ENCODE measurements around the gene NYNRIN.

Gene NYNRIN

DNA sequence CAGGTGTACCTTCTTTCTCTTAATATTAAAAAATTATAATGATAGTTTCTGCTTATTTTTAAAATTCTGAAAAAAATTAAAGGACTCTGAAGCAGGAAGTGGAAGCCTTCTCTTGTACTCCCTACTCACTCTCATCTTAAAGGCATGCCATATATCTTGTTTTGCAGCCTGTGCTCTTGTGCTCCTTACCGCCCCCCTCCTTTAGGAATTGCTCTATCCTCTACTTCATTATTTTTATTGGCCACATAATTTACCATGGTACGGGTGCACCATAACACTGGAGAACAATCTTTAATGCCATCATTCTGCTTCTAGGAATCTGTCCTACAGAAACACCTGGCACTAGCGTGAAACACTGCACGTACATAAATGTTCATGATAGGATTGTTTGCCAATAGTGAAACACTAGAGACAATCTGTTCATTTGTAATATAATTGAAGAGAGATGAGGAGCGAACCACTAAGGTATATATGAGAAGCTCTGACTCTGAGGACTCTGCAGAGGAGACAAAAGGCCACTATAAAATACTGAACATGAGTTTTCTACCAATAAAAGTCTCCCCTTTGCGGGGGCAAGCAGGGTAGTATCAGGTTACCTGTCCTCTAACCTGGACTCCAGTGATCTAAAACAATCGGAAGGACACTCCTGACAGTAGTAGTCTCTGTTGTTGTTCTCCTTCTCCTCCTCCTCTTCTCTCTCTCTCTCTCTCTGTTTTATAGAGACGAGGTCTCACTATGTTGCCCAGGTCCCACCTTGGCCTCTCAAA, 6.3 kb upstream of the NYNRIN start:
- peak; percentile 80 for DNase-seq (ENCODE audit: low spot score)

DNA sequence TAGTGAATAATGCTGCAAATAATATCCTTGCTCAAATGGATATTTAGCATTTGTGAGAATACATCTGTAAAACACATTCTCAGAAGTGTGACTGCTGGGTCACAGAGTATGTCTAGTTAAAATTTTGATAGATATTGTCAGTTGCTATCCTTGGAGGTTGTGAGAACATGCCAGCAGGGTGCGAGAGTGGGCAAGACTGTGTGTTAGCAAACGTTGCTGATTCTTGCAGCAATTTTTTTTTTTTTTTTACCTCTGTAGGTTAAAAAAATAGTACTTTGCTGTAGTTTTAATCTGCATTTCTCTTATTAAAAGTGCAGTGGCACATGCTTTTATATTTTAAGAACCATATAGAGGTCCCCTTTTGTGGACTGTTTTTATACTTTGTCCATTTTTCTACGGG, 4.5 kb upstream of the NYNRIN start:
- DNase-seq (ENCODE audit: low spot score): no peak

DNA sequence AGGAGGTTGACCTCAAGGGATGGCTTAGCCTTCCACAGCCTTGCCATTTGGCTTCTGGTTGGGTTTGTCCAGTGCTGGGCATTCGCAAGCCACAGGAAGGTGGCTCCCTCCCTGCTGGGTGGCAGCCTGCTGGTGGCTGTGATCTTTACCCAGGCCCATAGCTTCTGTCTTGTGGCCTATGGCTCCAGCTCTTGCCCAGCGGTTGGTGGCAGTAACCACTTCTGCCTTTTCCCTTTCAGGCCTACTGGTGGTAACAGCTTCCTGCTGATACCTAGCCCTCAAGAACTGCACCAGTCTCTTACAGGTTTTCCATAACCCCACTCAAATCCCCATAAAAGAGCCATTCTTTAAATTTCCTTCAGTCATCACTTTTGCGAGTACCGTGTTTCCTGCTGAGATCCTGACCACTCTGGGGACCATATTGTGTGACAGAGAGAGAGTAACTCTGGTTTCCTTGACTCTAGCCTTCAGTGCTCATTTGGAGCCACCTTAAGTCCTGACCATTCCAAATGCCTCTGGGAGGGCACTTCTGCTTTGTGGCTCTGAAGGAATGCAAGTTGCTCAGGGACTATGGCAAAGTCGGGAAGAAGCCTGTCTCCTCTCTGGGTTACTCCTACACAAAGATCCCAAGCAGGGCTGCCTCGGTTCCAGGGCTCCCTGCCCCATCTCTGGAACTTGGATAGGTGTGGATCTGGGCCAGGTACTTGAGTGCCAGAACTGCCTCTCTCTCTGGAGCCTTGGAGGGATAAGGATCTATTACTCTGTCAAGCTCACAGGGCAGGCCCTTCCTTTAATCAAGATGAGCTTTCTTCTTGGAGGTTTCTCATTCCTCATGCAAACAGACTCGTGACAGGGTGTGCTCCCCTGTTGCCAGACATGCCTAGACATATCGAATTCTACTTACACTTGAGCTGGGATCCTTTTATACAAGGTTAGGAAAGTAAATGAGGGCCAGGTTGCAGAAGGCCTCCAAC, 2.9 kb upstream of the NYNRIN start:
- no peak for DNase-seq (ENCODE audit: low spot score)

DNA sequence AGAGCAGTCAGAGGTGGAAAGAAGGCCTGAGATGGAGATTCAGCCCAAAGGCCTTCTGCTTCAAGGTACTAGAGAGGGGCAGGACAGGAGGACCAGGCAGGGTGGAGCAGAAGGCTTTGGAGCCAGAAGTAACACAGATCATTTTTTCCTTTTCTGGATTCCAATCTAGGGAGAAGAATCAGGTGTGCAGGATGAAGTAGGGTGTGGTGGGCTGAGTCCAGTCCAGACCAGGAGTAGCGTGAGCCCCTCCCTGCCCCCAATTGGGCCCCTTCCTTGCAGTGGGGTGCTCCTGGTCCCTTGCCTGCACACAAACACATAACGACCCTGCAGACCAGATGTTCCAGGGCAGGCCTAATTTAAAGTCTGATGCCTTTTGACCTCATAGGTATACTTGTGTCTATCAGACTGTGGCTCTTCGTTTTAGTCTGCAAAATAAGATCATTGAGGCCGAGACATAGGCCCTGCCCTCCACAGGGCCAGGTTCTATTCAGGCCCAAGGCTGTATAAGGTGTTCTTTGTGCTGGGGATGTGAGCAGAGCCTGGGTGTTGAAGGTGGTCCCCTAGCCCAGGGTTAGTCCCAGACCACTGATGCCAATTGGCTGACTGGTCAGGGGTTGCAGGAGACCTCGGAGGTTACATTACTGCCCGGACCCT, 1.0 kb upstream of the NYNRIN start:
- DNase-seq (ENCODE audit: low spot score): no peak

DNA sequence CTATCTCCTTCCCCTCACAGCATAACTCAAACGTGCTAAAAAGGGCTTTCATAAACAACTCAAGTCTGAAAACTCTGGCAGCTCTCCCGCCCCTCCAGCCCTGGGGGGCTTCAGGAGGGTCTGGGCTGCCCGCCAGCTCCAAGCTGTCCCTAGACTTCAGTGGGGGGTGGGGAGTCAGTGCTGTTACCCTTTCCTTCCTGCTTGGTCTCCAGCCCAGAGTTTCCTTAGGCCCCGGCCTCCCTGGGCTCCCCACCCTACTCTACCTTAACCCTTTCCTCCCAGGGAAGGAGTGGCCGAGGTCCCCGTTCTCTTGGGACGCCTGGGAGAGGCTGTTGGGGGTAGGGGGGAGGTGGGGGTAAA, 530 bp upstream of the NYNRIN start:
- DNase-seq (ENCODE audit: low spot score): no peak

DNA sequence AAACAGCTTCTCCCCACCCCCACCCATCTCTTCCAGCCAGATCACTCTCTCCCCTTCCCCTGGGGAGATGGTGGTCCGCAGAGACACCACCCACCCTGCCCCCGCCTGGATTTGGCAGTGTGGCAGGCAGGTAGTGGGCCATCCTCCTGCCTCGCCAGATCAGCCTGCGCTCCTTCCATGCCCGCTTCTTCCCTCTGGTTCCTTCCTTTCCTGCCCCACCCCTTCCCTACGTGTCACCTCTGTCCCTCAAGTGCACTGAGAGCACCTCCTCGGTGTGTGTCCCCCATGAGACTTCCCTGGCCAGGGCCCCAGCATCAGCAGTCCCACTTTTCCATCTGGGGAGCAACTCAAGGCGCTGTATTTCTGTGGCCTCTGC, 632 bp downstream of the NYNRIN start:
- DNase-seq (ENCODE audit: low spot score): no peak

DNA sequence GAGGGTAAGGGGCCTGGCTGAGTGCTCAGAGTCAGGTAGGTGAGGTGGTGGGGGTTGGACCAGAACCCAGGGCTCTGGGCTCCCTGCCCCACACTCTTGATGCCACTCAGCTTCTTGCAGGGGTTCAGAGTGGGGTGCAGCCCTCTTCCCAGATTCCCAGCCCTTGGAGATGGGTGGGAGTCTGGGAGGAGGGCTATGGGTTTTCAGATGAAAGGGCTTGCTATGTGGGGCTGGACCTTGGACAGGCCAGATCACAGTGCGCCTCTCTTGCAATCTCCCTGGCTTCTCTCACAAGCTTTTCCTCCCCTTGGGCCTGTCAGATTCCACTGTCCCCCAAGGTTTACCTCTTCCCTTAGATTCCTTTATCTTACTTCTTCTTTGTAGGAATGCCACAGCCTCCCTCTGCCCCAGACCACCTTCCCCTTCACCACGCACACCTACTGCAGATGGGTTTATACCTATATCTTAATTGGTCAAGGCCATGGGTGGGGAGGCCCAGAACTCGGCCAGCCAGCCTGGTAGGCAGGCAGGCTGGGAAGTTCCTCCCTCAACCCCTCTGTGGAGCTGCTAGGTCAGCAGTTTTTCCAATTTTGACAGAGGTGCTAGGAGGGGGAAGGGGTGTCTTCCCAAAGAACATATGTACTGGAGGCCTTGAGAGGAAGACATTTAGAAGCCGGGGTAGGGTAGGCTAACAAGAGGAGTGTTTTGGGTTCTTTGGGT, 1.4 kb downstream of the NYNRIN start:
- no peak for DNase-seq (ENCODE audit: low spot score)

DNA sequence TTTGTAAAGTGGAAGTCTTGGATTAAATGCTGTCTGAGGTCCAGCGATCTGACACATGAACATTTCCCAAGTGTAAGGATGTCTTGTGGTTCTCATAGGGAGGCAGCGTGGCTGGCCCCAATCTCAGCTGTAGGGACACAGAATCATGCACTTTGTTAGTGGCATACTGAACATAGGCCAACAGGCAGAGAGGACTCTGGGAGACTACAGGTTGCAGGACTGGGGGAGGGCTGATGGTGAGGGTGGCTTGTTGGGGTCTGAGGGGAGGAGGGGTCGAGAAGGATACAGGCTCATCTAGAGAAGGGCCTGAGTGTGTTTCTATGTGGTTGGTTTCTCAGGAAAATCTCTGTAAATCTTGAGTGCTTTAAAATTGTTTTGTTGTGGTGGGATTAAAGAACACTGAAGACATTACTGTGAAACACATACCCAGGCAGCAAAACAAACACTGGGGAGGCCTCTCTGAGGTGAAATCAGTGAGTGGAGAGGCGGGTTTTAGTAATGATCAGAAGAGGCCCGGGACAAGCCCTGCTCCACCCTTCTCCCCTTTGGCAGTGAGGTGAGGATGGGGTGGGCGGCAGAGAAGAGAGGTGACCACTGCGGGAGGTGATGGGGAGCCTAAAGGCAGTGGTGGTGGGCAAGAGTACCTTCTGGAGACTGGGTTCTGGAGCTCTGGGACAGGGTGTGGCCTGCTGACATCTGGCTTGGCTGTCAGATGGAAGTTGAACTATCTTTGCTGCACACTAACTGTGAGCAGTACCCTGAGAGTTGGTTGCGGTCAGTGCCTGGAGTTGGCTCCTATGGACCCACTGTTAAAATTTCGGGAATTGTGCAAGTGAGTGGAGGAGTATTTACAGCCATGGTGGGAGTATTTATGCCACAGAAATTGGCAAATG, 3.3 kb downstream of the NYNRIN start:
- no peak for DNase-seq (ENCODE audit: low spot score)

DNA sequence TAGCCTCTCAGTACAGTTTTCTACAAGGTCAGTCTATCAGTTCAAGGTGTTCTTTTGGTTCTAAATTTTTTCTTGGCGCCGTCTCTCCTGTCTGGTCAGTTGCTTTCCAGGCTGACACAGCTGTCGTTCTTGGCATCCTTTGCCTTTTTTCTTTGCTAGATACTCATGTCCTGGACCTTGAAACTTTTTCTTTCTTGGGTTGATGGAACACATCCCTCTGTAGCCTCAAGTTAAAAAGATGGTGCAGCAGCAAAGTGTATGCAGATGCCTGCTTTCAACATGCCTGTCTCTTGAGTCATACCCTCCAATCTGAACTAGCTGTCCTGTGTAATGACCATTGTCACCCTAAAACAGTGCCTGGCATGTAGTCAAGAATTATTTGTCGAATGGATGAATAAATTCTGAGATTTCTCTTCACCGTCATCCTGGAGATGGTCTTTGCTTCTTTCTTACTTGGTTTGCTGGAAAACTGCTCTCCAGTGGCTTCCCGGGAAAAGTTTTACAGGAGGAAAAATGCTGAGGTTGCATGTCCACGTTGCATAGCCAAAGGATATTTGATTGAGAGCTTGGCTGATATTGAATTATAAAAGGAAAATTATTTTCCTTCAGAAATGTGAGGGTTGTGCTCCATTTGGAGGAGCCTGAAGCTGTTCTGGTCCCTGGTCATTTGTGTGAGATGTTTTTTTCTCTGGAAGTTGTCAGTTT, 4.6 kb downstream of the NYNRIN start:
- peak; percentile 40 for DNase-seq (ENCODE audit: low spot score)

DNA sequence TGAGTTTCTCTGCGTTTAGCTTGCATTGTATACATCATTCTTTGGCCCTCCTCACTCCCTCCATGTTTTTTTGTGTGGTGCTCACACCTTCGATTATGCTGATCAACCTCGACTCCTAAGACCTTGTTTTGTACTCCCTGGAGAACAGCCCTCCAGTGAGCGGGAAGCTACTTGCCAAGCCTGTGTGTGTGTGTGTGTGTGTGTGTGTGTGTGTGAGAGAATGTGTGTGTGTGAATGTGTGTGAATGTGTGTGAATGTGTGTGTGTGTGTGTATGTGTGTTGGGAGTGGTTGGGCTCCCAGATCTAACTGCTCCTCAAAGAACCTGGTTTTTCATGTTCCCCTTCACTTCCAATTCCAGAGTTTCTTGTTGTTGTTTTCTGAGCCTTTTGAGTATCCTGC, 6.0 kb downstream of the NYNRIN start:
- DNase-seq (ENCODE audit: low spot score): no peak

DNA sequence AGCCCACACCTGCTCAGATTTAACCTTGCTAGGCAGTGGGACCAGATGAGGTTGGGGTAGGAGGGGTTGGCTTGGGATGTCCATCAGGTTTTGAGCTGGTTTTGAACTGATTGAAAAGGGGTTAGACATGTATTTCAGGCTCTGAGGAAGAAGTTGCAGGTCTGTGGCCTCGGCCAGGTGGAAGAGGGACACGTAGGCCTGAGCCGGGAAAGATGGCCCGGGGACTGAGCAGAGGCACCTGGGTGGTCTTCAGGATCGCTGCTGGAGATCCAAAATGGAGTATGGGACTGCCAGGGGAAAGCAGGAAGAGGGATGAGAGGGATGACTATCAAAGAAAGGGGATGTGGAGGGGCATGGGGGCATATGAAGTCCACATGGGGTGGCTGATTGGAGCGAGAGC, 7.6 kb downstream of the NYNRIN start:
- no peak for DNase-seq (ENCODE audit: low spot score)

DNA sequence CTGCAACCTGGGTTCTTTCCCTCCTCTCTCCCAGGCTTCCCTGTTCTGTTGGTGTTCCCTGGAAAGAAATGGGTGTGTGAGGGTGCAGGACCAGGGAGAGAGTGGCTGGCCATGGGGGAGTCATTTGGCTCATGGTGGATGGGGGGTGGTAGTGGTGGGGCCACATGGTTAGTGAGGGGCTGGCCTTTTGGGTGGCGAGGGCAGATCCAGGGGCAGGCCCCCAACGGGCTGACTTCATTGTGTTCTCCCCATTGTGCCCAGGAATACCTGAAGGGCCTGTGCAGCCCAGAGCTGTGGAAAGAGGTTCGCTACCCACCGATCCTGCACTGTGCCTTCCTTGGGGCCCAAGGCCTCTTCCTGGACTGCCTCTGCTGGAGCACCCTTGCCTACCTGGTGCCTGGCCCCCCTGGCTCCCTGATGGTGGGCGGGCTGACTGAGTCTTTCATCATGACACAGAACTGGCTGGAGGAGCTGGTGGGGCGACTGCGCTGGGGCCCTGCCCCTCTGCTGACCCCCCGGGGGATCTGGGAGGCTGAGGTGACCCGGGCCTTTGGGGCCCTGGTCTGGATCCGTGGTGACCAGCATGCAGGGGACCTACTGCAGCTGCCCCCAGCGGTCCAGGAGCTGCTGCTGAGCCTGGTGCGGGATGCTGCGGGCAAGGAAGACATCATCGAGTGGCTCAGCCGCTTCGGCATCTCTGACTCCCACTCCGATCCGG, 9.0 kb downstream of the NYNRIN start:
- no peak for DNase-seq (ENCODE audit: low spot score)

DNA sequence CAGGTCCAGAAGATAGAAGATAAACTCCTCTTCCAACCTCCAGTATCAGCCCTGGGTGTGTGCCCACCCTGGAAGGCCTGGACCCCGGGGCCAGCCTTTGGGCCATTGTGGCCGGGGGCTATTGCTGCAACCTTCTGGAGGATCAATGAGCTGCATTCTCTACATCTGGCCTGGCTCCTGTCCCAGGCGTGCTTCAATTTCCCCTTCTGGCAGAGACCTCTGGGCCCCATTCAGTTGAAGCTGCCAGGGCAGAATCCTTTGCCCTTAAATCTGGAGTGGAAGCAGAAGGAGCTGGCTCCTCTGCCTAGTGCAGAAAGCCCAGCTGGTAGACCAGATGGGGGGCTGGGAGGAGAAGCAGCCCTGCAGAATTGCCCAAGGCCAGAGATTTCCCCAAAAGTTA, 10.0 kb downstream of the NYNRIN start:
- no peak for DNase-seq (ENCODE audit: low spot score)

DNA sequence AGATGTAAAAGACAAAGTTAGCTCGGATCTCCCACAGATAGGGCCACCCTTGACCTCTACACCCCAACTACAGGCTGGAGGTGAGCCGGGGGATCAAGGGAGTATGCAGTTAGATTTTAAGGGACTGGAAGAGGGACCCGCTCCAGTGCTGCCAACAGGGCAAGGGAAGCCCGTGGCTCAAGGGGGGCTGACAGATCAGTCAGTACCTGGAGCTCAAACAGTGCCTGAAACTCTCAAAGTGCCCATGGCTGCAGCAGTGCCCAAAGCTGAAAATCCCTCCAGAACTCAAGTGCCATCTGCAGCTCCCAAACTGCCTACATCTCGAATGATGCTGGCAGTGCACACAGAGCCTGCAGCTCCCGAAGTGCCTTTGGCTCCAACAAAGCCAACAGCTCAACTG, 10.4 kb downstream of the NYNRIN start:
- no peak for DNase-seq (ENCODE audit: low spot score)

DNA sequence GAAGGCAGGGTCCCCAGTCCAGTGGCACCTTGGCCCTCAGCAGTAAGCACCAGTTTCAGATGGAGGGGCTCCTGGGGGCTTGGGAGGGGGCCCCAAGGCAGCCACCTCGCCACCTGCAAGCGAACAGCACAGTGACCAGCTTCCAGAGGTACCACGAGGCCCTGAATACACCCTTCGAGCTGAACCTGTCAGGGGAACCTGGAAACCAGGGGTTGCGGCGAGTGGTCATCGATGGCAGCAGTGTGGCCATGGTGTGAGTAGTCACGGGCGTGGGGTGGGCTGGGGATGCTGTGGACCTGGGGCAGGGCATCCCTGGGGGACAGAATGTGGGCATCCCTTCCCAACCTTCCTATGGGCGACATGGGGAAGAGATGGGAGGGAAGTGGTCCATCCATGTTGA, 11.2 kb downstream of the NYNRIN start:
- no peak for DNase-seq (ENCODE audit: low spot score)

DNA sequence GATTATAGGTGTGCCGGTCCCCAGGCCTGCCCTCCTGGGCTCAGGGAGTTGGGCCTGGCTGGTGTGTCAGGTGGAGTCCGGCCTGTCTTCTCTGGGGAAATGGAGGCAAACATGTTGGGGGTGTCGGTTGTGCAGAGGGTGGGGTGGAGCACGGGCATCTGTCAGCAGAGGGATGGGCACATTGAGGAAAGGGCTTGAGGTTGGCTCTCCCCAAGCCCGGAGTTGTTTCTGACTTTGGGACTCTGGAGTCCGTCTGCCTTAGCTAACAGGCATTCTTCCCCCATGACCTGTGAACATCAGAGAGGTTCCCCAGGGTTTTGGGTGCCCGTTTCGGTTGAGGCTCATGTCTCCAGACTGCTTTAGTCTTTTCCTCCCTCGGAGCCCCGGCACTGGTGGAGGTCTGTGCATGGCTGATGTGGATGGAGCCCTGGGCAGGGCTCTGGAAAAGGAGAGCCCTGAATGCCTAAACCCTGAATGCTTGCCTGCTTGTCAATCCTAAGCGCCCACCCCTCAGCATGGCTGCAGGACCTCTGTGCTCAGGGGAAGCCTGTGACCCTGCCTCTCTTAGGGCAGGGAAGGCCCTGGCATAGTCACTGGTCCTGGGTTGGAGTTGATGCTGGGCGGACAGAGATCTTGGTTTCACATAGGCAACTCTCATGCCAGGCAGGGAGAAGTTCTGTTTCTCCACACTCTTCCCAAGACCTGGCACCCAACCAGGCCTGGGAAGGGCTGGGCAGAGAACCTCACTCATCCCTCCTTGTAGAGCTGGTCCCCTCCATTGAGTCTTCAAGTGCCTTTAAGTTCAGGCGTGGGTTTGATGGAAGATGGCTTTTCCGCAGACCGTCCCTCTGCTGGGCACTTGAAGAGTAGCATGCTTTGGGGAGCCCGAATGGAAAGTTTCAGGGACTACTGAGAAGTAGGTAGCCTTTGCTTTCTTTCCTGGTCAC, 12.9 kb downstream of the NYNRIN start:
- DNase-seq (ENCODE audit: low spot score): peak; percentile 68

DNA sequence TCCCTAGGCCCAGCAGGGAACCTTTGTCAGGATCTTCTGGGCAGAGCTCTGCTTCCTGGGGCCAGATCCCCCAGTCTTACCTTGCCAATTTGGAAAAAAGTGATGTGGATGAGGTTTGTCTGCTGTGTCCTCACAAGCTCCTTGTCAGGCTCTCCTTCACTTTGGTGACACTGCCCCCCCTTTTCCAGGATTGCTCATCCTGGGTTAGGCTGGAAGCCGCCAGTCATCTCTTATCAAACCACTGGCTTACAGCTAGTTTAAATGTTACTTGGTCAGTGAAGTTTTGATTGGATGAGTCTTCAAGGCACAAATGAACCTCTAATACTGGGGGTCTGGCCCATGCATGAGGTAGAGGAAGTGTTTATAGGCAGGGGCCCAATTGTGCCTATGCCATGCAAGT, 15.3 kb downstream of the NYNRIN start:
- no peak for DNase-seq (ENCODE audit: low spot score)

DNA sequence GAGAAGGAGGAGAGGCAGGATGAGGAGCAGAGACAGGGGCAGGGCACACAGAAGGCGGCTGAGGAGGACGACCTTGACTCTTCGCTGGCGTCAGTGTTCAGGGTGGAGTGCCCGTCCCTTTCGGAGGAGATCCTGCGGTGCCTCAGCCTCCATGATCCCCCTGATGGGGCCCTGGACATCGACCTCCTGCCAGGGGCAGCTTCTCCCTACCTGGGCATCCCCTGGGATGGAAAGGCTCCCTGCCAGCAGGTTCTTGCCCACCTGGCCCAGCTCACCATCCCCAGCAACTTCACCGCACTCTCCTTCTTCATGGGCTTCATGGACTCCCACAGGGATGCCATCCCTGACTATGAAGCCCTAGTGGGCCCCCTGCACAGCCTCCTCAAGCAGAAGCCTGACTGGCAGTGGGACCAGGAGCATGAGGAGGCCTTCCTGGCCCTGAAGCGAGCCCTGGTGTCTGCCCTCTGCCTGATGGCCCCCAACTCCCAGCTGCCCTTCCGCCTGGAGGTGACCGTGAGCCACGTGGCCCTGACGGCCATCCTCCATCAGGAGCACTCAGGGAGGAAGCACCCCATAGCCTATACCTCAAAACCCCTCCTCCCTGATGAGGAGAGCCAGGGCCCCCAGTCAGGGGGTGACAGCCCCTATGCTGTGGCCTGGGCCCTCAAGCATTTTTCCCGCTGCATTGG, 16.1 kb downstream of the NYNRIN start:
- no peak for DNase-seq (ENCODE audit: low spot score)
